Endothelial cell of hepatic sinusoid (primary cell): ENCODE measurements around the gene RAB18.
"Not testable (repeated sequence)": the region's sequence is repeated elsewhere in the genome, so short reads cannot be mapped to it uniquely, and the experiment has no call there.

Source experiments
- in situ Hi-C: cut with HindIII; loops from 2 replicates; pipeline ENCODE4 v1.10.0; 2017; ENCODE audit warnings: low sequenced_read_pairs

RAB18 gene

DNA sequence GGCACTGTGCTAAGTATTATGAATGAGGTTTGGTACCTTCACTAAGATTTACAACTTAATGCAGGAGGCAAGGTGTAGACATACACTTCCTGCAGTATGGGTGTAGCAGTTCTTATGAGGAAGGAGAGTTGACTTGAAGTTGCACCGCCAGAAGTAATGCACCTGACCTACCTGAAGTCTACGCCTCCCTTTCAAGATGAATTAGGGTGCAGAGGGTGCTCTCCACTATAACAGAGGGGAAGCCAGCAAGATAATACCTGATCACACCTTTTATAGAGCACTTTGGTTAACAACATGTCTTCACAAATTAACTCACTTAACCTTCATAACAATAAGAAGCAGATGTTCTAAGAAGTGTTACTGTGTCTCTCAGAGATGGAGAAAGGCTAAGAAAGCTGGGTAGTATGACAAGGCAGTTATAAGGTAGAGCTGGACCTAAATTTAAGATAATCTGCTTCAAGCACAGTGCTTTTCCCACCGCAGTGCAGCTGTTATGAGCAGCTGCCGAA is 552 bp upstream of the RAB18 start:
- in situ Hi-C loops, result no loop called here

GRCh38 chr10:27504808-27505460 is 830 bp downstream of the RAB18 start:
- in situ Hi-C loops, result no loop called here

DNA sequence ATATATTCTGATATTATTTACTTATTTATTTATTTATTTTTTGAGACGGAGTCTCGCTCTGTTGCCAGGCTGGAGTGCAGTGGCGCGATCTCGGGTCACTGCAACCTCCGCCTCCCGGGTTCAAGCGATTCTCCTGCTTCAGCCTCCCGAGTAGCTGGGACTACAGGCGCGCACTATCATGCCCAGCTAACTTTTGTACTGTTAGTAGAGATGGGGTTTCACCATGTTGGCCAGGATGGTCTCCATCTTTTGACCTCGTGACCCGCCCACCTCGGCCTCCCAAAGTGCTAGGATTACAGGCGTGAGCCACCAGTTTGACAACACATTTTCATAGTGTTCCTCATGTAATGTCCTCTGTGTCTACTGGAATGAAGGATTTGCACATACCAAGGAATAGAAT is 1.4 kb downstream of the RAB18 start:
- in situ Hi-C loops, result not testable (repeated sequence)

DNA sequence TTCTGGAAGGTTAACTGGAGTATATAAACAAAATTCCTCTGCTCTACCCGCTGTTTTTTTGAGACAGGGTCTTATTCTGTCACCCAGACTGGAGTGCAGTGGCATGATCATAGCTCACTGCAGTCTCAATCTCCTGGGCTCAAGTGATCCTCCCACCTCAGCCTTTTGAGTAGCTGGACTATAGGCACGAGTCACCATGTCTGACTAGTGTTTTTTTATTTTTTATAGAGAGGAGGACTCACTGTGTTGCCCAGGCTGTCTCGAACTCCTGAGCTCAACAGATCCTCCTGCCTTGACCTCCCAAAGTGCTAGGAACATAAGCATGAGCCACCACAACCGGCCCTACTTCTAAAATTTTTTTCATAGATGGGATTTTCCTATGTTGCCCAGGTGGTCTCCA is 2.2 kb downstream of the RAB18 start:
- in situ Hi-C loops, result no loop called here

DNA sequence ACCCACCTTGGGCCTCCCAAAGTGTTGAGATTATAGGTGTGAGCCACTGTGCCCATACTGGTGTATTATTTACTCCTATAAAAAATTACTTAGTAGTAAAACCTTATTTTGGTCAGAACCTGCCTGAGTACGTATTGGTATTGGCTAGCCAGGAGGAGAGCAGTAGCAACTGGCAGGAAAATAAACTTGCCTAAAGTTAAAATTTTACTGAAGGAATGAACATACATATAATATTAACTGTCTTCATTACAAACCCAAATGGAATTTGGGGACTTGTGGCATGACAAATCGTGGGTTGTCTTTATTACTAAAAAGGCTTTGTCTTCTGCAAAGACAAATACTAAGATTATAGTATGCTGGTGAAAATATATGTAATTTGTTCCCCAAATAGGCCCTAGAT is 8.4 kb downstream of the RAB18 start:
- in situ Hi-C loops, result no loop called here

DNA sequence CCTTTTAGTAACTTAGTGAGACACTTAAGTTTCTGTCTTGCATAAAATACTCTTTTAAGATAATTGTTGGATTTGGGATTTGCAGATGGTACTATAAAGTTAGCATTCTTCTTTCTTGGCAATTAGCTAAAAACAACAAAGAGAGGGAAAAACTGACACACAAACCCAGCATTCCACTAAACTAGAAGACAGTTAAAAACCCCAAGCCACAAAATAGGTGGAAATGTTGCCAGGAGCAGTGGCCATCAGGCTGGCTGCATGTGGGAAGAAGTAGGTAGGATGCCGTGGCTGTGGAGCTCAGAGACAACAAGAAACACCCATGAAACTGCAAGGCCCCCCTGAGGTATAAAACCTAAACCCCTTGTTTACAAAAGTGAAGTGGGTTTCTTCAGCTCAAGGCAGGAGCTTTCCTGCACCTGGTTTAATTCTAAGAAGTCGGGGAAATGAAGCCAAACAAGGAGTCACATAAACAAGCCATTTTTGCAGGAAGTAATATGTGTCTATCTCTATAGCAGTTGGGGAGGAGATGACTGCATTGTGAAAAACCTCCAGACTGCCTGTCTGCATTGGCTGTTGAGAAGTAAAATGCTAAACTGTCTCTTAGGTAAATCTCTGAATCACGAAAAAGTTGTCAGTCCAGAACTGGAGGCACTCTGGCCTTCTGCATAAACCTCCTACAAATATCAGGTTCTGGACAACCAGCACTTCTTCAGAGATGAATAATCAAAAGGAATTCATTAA is 9.5 kb downstream of the RAB18 start:
- in situ Hi-C loops, result no loop called here

DNA sequence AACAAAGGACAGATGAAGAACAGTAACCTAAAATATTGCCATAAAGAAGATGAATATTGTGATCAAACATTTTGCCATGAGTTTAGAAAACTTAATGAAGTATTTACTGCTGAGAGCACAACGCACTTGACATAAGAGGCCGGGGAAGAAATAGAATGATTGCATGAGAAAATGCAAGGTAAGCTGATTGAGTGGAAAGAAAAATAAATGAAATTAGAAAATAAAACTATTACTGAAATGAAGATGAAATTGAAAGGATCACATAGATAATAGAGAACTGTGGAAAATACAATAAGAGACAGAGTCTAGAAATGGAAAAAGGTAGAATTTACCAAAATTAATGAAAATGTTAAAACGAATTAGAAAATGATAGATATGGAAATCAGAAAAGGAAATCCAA is 10.1 kb downstream of the RAB18 start:
- in situ Hi-C loops, result no loop called here

- in situ Hi-C loops, result no loop called here
Measured at GRCh38 chr10:27518261-27518660, 14.2 kb downstream of the RAB18 start.

- in situ Hi-C loops, result no loop called here
Measured at GRCh38 chr10:27525819-27526218, 21.7 kb downstream of the RAB18 start.

GRCh38 chr10:27526242-27526641 is 22.1 kb downstream of the RAB18 start:
- in situ Hi-C loops, result no loop called here

DNA sequence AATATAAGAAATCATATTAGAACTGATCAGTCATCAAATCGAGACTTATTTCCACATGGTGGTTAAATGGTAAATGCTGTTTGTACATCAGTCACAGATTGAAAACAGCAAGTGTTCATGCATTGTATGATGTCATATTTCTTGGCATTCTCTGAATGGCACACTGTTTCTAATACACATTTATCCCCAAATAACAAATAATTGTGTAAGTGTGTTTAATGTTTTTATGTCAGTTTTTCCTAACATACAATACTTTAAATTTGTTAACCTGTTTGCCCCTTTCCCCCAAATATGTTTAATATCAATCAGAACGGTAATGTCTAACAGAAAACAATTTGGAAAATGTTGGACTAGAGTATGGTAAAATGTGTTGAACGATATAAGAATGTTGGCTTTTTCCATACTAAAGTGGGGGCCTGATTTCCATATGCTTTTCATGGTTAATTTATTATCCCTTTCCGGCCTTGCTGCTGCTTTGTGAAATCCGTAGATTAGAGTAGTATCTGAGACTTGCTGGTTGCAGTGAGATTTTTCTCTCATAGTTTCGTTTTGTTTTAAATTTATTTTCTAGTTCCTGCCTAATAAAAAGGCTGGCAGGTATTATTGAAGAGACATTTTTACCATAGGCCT is 23.7 kb downstream of the RAB18 start:
- in situ Hi-C loops, result no loop called here

GRCh38 chr10:27529010-27529783 is 25.1 kb downstream of the RAB18 start:
- in situ Hi-C loops, result no loop called here

DNA sequence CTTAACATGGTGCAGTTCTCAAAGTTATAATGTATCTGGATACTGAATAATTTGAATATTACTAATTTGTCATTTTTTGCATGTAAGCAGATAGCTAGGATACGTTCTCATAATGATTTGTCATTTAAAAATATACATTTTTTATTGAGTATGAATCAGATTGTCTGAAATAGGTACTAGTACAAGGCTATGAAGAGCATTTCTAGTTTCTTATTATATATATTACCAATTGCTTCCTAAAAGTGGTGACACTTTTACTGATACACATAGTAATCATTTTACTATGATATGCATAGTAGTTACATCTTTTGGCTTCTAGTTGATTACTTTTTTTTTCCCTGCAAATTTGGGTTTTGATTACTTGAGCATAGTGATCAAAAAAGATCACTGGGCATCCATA is 26.4 kb downstream of the RAB18 start:
- in situ Hi-C loops, result no loop called here

DNA sequence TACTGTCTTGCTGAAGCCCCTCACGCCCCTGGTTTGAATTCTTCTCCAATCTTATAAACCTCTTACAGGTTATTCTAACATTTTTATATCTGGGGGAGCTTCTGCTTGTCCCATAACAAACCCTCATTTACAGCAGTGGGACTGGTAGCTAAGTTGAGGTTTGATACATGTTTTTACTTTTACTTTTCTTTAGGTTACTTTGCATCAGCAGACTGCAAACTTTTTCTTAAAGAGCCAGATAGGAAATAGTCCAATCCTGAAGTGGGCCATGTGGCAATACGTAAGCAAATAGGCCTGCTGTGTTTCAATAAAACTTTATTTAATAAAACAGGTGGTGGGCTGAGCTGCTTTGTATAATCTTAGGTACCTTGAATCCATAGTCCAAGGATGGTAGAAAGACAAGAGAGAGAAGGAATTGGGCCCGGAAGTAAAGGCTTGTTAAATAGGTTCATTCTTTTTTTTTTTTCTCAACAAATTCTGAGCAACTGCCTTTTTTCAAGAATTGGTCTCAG is 27.3 kb downstream of the RAB18 start:
- in situ Hi-C loops, result no loop called here

- in situ Hi-C loops, result no loop called here
Measured at GRCh38 chr10:27534161-27534700, 30.1 kb downstream of the RAB18 start.

DNA sequence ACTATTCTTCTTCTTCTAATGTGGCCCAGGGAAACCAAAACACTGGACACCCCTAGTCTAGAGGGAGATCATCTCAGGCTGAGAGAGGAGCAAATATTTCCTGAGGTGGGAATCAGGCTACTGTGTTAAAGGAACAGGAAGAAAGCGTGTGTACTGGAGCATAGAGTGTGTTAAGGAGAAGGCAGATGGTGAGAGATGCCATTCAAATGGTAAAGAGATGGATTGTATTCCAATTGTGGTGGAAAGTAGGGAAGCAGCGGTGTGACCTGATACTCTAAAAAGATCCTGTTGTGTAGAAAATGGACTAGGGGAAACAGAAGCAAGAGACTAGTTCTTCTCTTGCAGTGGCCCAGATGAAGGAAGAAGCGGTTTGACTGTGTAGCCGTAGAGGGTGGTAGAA is 31.2 kb downstream of the RAB18 start:
- in situ Hi-C loops, result loop anchor here (5.0 kb wide), 1 partner anchor 52 kb away; no protein-coding TSS in a partner anchor

DNA sequence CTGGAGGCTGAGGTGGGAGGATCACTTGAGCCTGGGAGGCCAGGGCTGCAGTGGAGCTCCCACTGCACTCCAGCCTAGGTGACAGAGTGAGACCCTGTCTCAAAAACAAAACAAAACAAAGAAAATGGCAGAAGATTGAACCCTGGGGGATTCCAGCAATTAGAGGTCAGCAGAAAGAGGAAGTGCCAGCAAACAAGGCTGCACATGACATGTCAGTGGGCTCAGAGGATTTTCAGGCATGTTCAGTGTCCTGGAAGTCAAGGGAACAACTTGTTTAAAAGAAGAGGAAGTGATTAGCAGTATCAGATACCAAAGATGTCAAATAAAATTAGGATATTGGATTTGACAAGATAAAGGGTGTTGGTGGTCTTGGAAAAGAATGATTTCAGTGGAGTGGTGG is 32.3 kb downstream of the RAB18 start:
- in situ Hi-C loops, result loop anchor here (5.0 kb wide), 1 partner anchor 51 kb away; no protein-coding TSS in a partner anchor

GRCh38 chr10:27537166-27537565 is 33.1 kb downstream of the RAB18 start:
- in situ Hi-C loops, result loop anchor here (5.0 kb wide), 1 partner anchor 50 kb away; no protein-coding TSS in a partner anchor

DNA sequence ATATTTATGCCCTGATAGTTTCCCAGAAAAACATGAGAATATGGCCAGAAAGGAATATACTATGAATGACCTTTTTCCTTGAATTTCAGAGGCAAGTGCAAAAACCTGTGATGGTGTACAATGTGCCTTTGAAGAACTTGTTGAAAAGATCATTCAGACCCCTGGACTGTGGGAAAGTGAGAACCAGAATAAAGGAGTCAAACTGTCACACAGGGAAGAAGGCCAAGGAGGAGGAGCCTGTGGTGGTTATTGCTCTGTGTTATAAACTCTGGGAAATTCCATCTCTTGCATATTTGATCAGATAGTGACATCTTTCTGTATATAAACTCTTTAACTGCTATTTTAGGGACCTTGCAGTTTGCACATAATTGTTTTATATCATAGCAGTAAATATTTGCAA is 33.7 kb downstream of the RAB18 start:
- in situ Hi-C loops, result loop anchor here (5.0 kb wide), 1 partner anchor 50 kb away; no protein-coding TSS in a partner anchor

- in situ Hi-C loops, result no loop called here
Measured at GRCh38 chr10:27540672-27541071, 36.6 kb downstream of the RAB18 start.
